Posterior cingulate gyrus (tissue), 11 donors: ENCODE measurements around the gene NGF.

Source experiments
- DNase-seq, 10 donors: peaks; one replicate each; pipeline versions ENCODE4 v3.0.0 to v3.0.0-alpha.2; 2020 to 2021; ENCODE audit warnings: mixed read lengths in 3 of 10
- intact Hi-C: fragments of 100-400 bp; cut with DNase I; formaldehyde crosslinking; loops from one replicate; pipeline ENCODE4 v1.15.1; 2023

Gene NGF

DNA sequence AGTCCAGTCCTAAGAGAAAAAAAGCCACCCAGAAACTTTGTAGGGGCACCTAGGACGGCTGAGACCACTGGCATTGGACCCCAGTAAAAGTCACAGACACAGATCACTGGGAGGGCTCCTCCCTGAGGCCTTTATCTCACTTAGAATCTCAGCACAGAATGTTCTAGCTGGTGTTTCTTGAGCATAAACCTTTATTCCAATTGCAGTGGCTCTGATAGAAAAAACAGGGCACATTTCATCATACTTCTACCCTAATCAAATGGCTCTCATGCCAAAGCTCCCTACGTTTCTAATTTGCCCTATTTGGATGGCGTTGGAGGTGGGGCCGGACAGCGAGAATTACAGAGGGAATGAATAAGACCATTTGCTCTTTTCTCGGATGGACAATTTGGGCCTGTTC lies 53.8 kb downstream of the NGF start:
- intact Hi-C loops, result no loop called here
- DNase-seq, result no peak

DNA sequence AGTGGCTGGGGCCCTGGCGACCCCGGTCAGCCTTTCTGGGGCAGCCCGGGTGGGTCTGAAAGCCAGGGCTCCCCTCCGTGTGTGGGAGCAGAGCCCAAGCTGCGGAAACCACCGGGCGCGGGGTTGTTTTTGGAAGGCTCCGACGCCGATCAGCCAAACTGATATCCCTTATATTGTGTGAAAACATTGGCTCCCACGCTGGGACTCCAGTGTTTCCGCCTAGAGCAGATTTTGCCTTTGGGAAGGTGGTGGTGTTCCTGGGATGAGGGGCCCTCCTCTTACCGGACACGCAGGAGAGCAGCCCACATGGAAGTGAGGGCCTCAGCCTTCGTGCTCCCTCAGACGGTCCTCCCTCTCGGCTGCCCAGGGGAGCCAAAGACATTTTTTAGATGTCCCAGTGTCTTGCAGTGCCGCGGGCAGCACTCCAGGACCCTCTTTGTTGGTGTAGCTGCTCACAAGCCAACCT lies 54.3 kb downstream of the NGF start:
- no peak for DNase-seq
- intact Hi-C loops, result no loop called here

DNA sequence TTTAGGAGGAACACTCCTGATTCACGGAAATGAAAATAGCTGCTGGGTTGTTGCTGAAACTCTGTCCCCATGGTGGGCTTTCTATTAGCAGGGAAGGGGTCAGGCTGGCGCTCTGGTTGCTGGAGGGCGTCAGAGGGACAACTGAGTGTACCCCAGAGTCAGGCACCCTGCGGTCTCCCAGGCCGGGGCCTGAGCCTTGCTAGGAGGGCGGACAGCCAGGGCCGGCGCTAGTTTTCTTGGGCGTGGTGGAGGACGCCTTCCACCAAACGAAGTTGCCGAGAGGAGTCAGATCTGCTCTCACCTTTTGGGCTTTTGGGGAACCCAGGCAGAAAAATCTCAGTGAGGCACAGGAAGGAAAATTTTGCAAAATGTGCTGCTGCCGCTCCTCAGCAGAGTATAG lies 54.8 kb downstream of the NGF start:
- DNase-seq, result peak in 1 of 10 donors; percentile 83
- intact Hi-C loops, result no loop called here

DNA sequence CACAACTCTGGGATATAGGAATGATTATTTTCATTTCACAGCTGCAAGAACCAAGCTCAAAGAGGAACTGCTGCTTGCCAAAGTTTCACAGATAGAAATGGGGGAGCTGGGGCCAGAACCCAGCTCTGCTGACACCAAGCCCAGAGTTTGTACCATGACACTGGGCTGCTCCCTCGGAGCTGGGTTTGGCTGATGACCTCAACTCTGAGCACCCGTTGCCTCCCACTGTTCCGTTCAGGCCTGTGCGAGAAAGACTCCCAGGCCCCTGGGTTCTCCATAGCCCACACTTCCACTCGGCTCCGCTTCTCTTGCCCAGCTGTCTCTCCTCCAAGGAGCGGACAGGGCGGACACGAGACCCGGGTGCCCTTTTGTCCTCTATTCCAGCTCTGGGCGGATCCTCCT lies 55.2 kb downstream of the NGF start:
- intact Hi-C loops, result no loop called here
- peak in 4 of 10 donors; percentile 11 to 82 (median 38) for DNase-seq

DNA sequence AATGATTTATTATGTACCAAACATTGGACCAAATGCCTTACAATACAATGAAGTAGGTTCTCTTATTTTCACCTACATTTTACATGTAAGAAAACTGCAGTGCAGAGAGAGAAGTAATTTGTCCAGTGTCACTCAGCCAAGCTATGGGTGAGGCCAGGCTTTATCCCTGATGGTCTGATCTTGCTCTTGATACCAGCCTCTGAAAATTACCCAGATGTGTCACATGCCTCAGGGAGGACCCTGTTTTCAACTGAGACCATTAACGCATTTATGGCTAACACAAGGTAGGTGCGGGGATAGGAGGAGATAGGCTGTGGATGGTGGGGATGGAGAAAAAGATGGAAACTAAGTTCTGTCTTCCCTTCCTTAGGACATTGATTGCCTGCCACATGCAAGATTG lies 56.9 kb downstream of the NGF start:
- DNase-seq, result no peak
- intact Hi-C loops, result no loop called here

DNA sequence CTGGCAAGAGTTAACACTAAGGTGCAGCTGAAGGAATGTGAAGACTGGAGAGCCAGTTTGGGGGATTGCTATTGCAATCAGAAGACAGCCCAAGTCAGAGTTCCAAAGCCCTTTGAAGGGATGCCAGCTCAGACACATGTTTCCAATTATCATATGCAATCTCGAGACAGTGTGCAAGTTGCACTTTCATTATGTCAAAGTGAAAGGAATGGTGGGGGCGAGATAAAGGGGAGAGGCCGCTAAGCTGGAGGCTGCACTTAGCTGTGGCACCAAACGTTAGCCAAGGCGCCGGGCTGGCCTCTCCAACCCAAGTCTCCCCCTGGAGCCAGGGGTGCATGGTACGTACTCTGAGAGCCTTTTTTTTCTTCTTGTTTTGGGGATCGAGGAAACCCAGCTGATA lies 58.0 kb downstream of the NGF start:
- intact Hi-C loops, result no loop called here
- no peak for DNase-seq

DNA sequence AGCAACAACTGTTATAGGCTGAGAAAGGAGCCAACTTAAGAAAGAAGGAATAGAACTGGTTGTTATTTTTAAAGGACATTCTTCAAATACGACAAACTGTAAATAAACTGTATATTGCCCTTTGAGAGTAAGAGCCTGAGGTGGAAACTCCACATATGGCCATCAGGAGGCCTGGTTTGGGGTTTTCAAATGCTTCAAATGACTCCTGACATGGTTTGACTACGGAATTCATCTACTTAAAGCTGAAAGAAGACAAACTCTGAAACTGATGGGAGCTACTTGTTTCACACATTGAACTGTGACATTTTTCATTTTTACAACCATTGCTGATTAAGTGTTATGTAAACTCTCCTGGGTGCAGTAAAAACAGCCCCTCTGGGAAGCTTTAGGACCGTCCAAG lies 59.8 kb downstream of the NGF start:
- no peak for DNase-seq
- intact Hi-C loops, result no loop called here

DNA sequence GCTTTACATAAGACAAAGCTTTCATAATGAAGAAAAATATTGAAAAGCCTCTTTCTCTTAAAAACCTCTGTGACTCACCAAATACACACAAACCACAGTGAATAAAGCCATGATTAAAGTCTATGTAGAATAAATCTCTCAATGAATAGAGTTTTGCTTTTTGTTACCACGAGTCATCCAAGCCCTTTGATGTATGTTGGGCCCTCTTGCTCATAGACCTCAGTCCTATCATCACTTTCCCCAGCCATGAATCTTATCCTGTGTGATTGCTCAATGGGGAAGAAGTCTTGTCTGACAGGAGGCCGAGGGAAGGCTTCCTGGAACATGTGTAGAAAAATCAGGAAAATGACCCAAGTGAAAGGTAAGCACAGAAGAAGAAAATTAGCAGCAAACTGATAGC lies 60.8 kb downstream of the NGF start:
- intact Hi-C loops, result no loop called here
- DNase-seq, result no peak

DNA sequence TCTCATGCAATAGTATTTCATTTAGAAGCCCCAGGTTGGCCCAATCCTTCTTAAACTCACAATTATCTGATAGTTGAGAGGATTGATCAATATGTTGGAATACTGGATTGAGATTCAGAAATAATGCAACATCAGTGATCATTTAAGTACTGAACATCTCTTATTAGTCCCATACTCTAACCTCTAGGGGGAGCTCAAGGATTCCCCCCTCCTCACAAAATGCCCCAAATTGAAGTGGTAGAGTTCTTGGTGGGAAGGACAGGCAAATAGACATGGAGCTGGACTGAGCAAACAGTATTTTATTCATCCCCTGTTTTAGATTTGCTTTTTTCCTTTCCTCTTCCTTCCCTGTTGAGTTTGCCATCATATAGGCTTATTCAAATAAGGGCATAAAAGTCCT lies 62.8 kb downstream of the NGF start:
- no peak for DNase-seq
- intact Hi-C loops, result no loop called here

DNA sequence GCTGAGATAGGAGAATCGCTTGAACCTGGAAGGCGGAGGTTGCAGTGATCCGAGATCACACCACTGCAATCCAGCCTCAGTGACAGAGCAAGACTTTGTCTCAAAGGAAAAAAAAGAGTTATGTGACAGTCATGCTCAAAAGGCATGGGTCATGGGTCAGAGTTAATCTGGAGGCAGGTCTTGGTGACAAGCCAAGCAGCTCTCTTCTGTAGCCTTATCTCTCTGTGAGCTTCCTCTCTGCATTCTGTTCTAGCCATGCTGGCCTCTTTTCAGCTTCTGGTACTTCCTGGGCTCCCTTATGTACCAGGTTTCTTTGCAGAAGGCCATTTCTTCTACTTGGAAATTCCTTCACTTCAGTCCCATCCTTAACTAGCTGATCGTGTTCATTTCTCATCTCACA lies 63.6 kb downstream of the NGF start:
- intact Hi-C loops, result no loop called here
- DNase-seq, result no peak

DNA sequence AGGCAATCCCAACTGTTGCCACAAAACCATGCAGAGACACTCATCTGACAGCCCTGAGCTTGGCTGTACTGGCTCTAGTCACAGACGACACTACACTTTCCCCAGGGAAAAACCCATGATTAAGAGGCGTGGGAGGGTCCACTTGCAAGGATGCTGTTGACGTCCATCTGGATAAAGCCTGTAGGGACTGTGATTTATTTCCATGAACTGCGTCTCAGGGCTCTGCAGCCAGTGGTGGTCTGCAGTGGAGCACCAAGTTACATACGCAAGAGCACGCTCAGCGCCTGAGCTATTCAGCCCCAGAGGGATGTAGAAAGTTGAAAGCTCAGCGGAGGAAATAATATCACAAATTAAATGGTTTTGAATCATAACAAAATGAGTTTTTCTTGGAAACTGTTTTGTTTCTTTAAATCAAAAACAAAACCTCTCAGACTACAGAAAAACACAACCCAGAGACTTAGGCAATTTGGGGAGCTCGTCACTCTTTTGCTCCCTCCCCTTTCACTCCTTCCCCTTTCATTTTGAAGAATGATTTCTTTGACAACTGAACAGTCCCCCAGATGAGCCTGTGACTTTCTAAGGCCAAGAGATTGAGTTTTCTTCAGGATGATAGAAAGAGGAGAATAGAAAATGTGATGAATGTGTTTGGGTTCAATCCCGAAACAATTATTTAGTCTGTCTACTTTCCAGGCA lies 71.2 kb downstream of the NGF start:
- intact Hi-C loops, result no loop called here
- DNase-seq, result no peak

DNA sequence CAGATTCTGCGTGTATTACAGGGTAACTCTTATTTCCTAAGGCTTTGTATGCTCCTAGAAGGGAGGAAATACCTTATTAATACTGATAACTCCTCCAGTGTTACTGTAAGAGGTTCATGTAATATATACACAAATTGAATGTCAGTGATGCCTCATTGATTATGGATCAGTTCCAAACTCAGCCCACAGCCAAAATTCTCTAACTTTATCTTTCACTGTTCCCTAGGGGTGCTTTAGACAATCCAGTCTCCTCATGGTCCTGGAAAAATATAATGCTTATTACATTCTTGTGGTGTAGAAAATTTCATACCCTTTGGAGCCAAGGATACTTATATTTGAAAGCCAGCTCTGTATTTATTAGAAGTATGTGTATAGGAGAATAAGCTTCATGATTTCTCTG lies 73.0 kb downstream of the NGF start:
- intact Hi-C loops, result no loop called here

DNA sequence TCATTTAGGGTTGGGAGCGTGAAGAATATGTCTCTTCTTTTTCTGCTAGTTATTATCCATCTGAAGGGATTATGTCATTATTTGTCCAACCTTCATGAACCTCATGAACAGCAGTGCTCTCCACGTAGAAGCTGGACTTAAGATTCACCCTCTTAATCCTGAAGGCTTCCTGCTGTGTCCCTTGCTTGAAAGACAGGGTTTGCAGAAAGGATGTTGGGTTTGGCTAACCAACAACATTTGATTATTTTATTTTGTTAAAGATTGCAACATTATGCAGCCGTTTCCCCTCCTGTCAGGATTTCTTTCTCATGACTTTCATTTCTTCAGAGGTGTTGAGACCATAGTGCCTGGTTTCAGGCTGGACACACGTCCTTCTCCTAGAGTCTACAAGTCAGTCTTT lies 75.2 kb downstream of the NGF start:
- no peak for DNase-seq
- intact Hi-C loops, result no loop called here

More for the DNA sequence above, 73.0 kb downstream of the NGF start:
- no peak for DNase-seq

DNA sequence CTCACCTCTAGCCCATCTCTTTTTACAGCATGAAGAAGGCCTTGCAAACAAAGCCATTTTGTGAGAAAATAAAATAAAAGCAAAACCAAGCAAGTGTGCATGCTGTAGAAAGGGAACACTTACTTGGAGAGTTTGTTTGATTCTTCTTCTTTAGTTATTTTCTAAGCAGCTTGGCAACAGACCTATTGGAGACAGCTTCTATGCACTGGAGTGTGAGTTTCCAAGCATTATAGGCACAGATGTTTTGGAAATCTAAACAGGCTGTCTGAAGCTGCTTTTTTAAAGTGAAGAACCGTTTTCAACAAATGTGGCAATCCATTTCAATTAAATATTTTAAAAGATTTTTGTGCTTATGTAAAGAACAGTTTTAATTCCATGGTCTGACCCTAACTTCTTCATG lies 76.6 kb downstream of the NGF start:
- intact Hi-C loops, result no loop called here
- no peak for DNase-seq

DNA sequence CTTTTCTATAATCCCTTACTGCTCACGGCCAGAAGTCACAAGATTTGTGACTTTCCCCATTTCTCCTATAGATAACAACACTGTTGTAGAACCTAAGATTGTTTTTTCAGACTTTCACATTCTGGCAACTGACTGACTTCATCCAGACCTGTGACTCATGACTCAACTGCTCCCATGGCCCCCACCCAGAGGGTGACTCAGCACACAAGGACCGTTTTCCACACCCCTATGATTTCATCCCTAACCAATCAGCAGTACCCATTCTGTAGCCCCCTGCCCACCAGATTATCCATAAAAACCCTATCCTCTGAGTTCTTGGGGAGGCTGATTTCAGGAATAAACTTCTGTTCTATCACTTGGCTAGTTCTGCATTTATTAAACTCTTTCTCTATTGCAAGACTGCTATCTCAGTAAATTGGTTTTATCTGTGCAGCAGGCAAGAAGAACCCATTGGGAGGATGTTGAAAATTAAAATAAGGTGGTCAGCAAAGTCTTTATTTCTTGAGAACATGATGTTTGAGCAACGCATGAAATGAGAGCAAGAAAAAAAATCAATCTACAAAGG lies 79.7 kb downstream of the NGF start:
- intact Hi-C loops, result no loop called here

DNA sequence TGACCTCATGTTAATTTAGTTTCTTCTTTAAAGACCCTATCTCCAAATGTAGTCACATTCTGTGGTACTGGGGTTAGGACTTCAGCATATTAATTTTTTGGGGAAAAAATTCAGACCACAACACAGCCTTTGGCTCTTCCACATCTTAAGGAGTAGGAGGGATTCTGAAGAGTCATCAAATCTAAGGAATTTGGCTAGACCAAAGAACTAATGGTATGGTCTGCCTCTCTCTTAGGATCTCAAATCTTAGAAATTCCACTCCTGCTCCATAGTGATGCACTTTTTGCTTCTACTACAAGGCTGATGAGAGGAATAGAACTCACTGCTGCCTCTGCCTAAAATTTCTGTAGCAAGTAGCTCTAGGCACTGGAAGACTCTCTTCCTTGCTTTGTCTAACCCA lies 80.5 kb downstream of the NGF start:
- intact Hi-C loops, result no loop called here
- DNase-seq, result no peak

More for the DNA sequence above, 79.7 kb downstream of the NGF start:
- no peak for DNase-seq

DNA sequence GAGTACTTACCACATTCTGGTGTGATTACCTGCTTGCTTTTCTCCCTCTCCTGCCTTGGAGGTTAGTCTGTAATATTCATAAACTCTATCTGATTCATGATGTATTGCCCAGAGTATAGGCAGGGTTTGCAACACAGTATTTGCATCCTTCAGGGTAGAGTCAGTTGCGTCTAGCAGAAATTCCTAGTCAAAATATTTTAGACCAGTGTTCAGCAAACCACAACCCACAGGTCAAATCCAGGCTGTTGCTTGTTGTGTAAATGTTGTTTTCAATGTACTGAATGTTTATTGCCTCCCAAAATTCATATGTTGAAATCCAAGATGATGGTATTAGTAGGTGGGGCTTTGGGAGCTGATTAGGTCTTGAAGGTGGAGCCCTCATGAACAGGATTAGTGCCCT lies 82.9 kb downstream of the NGF start:
- no peak for DNase-seq
- intact Hi-C loops, result no loop called here

DNA sequence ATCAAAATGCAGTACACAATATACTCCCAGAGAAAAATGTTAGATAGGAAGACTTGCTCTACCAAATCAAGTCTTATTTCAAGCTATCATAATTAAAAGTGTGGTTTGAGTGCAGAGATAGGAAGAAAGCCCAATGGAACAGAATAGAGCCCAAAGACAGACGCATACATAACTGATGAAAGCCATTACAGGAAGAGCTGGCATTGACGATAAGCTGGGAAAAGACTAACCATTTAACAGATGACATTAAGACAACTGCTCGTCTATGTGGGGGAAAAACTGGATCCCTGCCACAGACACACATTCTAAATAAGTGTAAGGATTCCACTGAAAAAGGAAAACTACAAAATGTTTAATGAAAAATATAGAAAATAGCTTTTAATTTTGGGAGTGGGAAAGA lies 85.5 kb downstream of the NGF start:
- intact Hi-C loops, result no loop called here
- no peak for DNase-seq

DNA sequence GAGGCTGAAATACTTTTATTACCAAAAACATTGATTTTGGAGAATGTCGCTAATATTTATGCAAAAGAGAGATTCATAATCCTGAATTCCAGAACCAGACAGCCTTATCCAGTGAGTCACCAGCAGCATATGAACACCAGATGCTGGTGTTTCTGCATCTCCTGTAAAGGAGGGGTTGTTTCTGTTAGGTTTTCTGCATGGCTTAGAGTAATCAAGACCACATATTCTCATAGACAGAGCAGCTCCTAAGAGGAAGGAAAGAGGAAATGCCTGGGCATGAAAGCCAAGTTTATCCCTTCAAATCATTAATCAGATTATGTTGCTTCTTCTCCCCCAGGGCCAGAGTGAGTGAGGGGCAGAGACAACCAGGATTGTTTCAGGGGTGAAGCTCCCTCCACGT lies 86.2 kb downstream of the NGF start:
- DNase-seq, result no peak
- intact Hi-C loops, result no loop called here

DNA sequence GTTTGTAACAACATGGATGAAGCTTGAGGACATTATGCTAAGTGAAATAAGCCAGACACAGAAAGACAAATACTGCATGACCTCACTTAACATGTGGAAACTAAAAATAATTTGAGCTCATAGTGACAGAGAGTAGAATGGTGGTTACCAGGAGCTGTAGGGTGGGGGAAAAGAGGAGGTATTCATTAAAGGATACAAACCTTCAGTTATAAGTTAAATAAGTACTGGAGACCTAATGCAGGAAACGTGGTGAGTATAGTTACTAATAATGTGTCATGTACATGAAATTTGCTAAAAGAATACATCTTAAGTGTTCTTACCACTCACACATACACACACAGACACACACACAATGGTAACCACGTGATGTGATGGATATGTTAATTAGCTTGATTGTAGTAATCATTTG lies 86.7 kb downstream of the NGF start:
- no peak for DNase-seq
- intact Hi-C loops, result no loop called here

DNA sequence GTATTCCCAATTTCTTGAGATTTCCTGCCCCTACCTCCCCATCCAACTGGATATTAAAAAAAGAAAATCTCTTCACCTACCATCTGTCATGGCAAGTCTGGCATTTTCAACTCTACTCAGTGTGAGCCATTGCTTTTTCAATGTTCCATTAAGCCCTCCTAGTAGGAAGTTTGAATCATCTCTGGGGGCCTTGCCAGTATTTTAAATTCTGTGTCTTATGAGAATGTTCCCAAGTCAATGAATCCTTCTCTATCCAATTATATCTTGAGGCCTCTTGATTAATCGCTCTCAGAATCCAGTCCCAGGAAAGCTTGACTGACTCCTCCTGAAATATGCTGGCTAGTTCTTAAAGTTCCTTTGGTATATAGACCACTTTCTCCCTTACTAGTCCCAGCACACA lies 91.5 kb downstream of the NGF start:
- no peak for DNase-seq
- intact Hi-C loops, result no loop called here

DNA sequence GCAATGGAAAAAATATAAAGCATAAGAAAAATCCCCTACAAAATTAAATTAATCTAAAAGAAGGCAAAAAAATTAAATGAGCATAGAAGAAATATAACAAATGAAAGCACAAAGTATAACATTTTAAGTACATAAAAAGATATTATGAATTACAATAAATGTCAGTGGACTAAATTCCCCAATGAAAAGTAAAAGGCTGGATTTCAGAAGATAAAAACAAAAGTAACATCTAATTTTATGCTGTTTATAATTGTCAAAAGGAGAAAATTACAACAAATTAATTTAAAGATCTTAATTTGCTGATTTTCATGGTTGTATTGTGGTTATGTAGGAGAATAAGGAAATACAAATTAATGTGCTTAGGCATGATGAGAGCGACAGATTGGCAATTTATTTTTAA lies 92.8 kb downstream of the NGF start:
- no peak for DNase-seq
- intact Hi-C loops, result no loop called here

DNA sequence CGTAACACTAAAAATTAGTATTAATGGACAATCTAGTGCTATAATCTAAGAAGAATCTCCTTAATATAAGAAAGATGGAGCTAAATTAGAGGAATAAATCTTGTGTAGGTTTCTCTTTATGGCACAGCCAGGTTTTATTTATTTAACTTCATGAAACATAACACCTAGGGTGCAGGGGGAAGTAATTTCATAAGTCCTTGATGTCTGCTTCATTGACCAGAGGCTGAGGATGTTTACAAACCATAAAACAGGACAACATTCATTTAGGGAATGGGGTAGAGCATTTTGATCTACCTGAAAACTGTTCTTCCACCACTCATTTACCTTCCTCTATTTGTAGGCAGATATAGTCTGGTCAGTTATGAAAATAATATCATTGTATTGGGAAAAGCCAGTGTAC lies 95.5 kb downstream of the NGF start:
- no peak for DNase-seq
- intact Hi-C loops, result no loop called here
